HepG2 (cell line): ENCODE results near the gene NMUR1. TPM values are rescaled to one million over a fixed set of nuclear protein-coding genes. Genes with fewer than 3 reads are reported as not detected.

Experiments used
- AHR ChIP-seq: IDR thresholded peaks from 2 replicates; pipeline ENCODE4 v1.6.1; 2018; ENCODE audit warnings: missing genetic modification reagents, missing compliant biosample characterization
- FOXJ3 ChIP-seq: sonication (generic); formaldehyde crosslinking; IDR thresholded peaks from 2 replicates; pipeline ENCODE4 v1.4.0; 2020; ENCODE audit warnings: missing genetic modification reagents, mild to moderate bottlenecking, borderline replicate concordance
- KMT2B ChIP-seq: IDR thresholded peaks from 2 replicates; pipeline ENCODE4 v1.6.1; 2016; ENCODE audit warnings: missing genetic modification reagents, missing compliant biosample characterization
- MAF1 ChIP-seq: sonication (generic); formaldehyde crosslinking; IDR thresholded peaks from 2 replicates; pipeline ENCODE4 v1.5.0; 2020; ENCODE audit warnings: missing genetic modification reagents, borderline replicate concordance
- NR2F2 ChIP-seq: IDR thresholded peaks from 2 replicates; pipeline ENCODE4 v1.6.1; 2012; ENCODE audit warnings: low read depth, inconsistent platforms, borderline replicate concordance
- PHB2 ChIP-seq: fragments of 450-650 bp; IDR thresholded peaks from 2 replicates; pipeline ENCODE4 v1.6.1; 2018; ENCODE audit not compliant: partially characterized antibody
- POLR2AphosphoS5 ChIP-seq: IDR thresholded peaks from 2 replicates; pipeline ENCODE4 v1.6.1; 2012; ENCODE audit warnings: low read depth, low read length
- REL ChIP-seq: sonication (generic); formaldehyde crosslinking; conservative IDR thresholded peaks from 2 replicates; pipeline ENCODE4 v1.8.0; 2022; ENCODE audit warnings: mild to moderate bottlenecking, missing genetic modification reagents, moderate library complexity
- REPIN1 ChIP-seq: sonication (generic); formaldehyde crosslinking; IDR thresholded peaks from 2 replicates; pipeline ENCODE4 v1.8.0; 2022; ENCODE audit warnings: missing genetic modification reagents, low read depth, mild to moderate bottlenecking, borderline replicate concordance
- SMAD1 ChIP-seq: sonication (generic); formaldehyde crosslinking; IDR thresholded peaks from 2 replicates; pipeline ENCODE4 v1.4.0; 2020; ENCODE audit warnings: missing genetic modification reagents, low read depth, mild to moderate bottlenecking, borderline replicate concordance
- ZNF546 ChIP-seq: sonication (generic); formaldehyde crosslinking; conservative IDR thresholded peaks from 2 replicates; pipeline ENCODE4 v1.8.1; 2023; ENCODE audit warnings: mild to moderate bottlenecking, missing genetic modification reagents
- ZNF556 ChIP-seq: sonication (generic); formaldehyde crosslinking; IDR thresholded peaks from 2 replicates; pipeline ENCODE4 v1.4.0; 2020; ENCODE audit warnings: mild to moderate bottlenecking, missing genetic modification reagents, borderline replicate concordance
- ZNF616 ChIP-seq: sonication (generic); formaldehyde crosslinking; IDR thresholded peaks from 2 replicates; pipeline ENCODE4 v1.5.0; 2020; ENCODE audit warnings: low read depth, mild to moderate bottlenecking, missing genetic modification reagents
- ZSCAN20 ChIP-seq: sonication (generic); formaldehyde crosslinking; IDR thresholded peaks from 2 replicates; pipeline ENCODE4 v1.4.0; 2020; ENCODE audit warnings: missing genetic modification reagents, mild to moderate bottlenecking, borderline replicate concordance
- polyA plus RNA-seq, 8 experiments: library from polyadenylated mRNA; depleted of rRNA in 3 of 8; stranded (reverse) in 7 of 8; unstranded in 1 of 8; fragments of >200 nt; fragmentation: Illumina TruSeq in 4 of 8; extraction: Trizol in 4 of 8; gene quantifications; 2 replicates each; pipeline versions ENCODE4 v1.2.1 to v1.2.3, GENCODE V29; 2011 to 2016; ENCODE audit warnings: low read depth in 4 of 8, missing spikeins in 1 of 8, mixed read lengths in 1 of 8; ENCODE audit not compliant: insufficient read depth in 1 of 8
- total RNA-seq, 5 experiments: library from RNA; depleted of rRNA; stranded (reverse); fragments of >200 nt; fragmentation: Illumina TruSeq; extraction: Trizol; gene quantifications; 2 replicates each; pipeline ENCODE4 v1.2.3, GENCODE V29; 2016; ENCODE audit warnings: low read depth in 1 of 5
- TF ChIP-seq, protein P1 (sequence below): sonication (generic); formaldehyde crosslinking; IDR thresholded peaks from 2 replicates; pipeline ENCODE4 v1.4.0; 2020; ENCODE audit warnings: missing genetic modification reagents, borderline replicate concordance
- TF ChIP-seq, protein P2 (sequence below): sonication (generic); formaldehyde crosslinking; IDR thresholded peaks from 2 replicates; pipeline ENCODE4 v1.4.0; 2020; ENCODE audit warnings: mild to moderate bottlenecking, missing genetic modification reagents
- TF ChIP-seq, protein P3 (sequence below): IDR thresholded peaks from 2 replicates; pipeline ENCODE4 v1.4.0; 2020; ENCODE audit warnings: mild to moderate bottlenecking, missing genetic modification reagents
- TF ChIP-seq, protein P4 (sequence below): sonication (generic); formaldehyde crosslinking; IDR thresholded peaks from 2 replicates; pipeline ENCODE4 v1.5.0; 2020; ENCODE audit warnings: mild to moderate bottlenecking, missing genetic modification reagents, borderline replicate concordance

Gene NMUR1
- total and polyA plus RNA-seq, 2 of the 13 experiments (the other 11 are each of a cell fraction or from before 2014, with no cell fraction given), result not detected

DNA sequence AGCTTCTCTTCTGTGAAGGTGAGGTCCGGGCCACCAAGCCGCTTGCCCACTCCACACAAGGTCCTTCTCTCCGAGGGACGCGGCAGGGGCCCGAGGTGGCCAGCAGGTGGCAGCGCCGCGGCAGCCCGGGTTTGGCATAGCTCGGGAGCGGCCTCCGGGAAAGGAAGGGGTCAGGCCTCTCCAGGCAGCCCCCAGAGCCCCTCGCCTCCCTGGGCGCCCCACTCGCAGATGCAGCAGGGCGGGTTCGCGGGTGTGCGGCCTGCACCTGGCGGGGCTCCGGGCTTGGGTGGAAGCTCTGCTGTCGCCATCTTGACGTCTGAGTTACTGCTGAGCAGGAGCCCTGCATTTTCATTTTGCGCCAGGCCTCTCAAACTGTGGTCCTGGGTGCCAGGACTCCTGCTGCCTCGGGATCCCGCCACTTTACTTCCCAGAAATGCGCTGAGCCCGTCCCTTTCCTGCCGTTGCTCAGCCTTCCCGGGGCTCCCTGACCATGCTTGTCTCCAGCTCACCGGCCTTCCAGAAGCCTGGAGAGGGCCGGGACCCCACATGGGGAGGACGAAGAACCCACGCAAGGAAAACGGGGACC is 47.3 kb downstream of the NMUR1 start (continued):
- TF ChIP-seq, protein P1, sequence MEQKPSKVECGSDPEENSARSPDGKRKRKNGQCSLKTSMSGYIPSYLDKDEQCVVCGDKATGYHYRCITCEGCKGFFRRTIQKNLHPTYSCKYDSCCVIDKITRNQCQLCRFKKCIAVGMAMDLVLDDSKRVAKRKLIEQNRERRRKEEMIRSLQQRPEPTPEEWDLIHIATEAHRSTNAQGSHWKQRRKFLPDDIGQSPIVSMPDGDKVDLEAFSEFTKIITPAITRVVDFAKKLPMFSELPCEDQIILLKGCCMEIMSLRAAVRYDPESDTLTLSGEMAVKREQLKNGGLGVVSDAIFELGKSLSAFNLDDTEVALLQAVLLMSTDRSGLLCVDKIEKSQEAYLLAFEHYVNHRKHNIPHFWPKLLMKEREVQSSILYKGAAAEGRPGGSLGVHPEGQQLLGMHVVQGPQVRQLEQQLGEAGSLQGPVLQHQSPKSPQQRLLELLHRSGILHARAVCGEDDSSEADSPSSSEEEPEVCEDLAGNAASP (CRISPR knock-in tag), result peak; percentile 35; the same call in 1 of the 2 replicates
- TF ChIP-seq PHB2, result no peak
- TF ChIP-seq ZNF546, result no peak
- TF ChIP-seq ZSCAN20 (CRISPR knock-in tag), result peak; percentile 73; the same call in 1 of the 2 replicates
- TF ChIP-seq MAF1, result peak; percentile 68; the same call in 1 of the 2 replicates
- TF ChIP-seq, protein P2, sequence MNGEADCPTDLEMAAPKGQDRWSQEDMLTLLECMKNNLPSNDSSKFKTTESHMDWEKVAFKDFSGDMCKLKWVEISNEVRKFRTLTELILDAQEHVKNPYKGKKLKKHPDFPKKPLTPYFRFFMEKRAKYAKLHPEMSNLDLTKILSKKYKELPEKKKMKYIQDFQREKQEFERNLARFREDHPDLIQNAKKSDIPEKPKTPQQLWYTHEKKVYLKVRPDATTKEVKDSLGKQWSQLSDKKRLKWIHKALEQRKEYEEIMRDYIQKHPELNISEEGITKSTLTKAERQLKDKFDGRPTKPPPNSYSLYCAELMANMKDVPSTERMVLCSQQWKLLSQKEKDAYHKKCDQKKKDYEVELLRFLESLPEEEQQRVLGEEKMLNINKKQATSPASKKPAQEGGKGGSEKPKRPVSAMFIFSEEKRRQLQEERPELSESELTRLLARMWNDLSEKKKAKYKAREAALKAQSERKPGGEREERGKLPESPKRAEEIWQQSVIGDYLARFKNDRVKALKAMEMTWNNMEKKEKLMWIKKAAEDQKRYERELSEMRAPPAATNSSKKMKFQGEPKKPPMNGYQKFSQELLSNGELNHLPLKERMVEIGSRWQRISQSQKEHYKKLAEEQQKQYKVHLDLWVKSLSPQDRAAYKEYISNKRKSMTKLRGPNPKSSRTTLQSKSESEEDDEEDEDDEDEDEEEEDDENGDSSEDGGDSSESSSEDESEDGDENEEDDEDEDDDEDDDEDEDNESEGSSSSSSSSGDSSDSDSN, result peak; percentile 85
- TF ChIP-seq, protein P3, sequence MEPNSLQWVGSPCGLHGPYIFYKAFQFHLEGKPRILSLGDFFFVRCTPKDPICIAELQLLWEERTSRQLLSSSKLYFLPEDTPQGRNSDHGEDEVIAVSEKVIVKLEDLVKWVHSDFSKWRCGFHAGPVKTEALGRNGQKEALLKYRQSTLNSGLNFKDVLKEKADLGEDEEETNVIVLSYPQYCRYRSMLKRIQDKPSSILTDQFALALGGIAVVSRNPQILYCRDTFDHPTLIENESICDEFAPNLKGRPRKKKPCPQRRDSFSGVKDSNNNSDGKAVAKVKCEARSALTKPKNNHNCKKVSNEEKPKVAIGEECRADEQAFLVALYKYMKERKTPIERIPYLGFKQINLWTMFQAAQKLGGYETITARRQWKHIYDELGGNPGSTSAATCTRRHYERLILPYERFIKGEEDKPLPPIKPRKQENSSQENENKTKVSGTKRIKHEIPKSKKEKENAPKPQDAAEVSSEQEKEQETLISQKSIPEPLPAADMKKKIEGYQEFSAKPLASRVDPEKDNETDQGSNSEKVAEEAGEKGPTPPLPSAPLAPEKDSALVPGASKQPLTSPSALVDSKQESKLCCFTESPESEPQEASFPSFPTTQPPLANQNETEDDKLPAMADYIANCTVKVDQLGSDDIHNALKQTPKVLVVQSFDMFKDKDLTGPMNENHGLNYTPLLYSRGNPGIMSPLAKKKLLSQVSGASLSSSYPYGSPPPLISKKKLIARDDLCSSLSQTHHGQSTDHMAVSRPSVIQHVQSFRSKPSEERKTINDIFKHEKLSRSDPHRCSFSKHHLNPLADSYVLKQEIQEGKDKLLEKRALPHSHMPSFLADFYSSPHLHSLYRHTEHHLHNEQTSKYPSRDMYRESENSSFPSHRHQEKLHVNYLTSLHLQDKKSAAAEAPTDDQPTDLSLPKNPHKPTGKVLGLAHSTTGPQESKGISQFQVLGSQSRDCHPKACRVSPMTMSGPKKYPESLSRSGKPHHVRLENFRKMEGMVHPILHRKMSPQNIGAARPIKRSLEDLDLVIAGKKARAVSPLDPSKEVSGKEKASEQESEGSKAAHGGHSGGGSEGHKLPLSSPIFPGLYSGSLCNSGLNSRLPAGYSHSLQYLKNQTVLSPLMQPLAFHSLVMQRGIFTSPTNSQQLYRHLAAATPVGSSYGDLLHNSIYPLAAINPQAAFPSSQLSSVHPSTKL (CRISPR knock-in tag), result peak; percentile 46; the same call in 1 of the 2 replicates
- peak; percentile 34; the same call in 1 of the 2 replicates for TF ChIP-seq AHR
- 0 out of 2 replicates have a peak, but pooled peaks have one; percentile 30 for TF ChIP-seq KMT2B (CRISPR knock-in tag)
- no peak for TF ChIP-seq ZNF616 (CRISPR knock-in tag)
- peak; percentile 36; the same call in 1 of the 2 replicates for TF ChIP-seq FOXJ3 (CRISPR knock-in tag)
- no peak for TF ChIP-seq NR2F2
- TF ChIP-seq POLR2AphosphoS5, result peak; percentile 23; the same call in 1 of the 2 replicates
- peak; percentile 73; the same call in 1 of the 2 replicates for TF ChIP-seq ZNF556
- peak; percentile 29; the same call in 1 of the 2 replicates for TF ChIP-seq REPIN1
- no peak for TF ChIP-seq REL (CRISPR knock-in tag)
- peak; percentile 77; the same call in 1 of the 2 replicates for TF ChIP-seq SMAD1 (CRISPR knock-in tag)
- TF ChIP-seq, protein P4, sequence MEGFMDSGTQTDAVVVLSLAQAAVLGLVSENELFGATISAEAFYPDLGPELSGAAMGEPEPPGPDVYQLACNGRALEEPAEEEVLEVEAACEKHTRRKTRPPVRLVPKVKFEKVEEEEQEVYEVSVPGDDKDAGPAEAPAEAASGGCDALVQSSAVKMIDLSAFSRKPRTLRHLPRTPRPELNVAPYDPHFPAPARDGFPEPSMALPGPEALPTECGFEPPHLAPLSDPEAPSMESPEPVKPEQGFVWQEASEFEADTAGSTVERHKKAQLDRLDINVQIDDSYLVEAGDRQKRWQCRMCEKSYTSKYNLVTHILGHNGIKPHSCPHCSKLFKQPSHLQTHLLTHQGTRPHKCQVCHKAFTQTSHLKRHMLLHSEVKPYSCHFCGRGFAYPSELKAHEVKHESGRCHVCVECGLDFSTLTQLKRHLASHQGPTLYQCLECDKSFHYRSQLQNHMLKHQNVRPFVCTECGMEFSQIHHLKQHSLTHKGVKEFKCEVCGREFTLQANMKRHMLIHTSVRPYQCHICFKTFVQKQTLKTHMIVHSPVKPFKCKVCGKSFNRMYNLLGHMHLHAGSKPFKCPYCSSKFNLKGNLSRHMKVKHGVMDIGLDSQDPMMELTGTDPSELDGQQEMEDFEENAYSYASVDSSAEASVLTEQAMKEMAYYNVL (CRISPR knock-in tag), result no peak
